Adrenal gland (tissue), 12 donors: ENCODE results near the gene MYRFL. TPM values are rescaled to one million over a fixed set of nuclear protein-coding genes. Genes with fewer than 3 reads are reported as not detected.

Source experiments
- DNase-seq, 7 donors: peaks; one replicate each; pipeline ENCODE4 v3.0.0-alpha.2; 2019 to 2020
- H3K27ac ChIP-seq, 5 donors: fragments of 200-600 bp; sonication (generic) in 4 of 5; 1 replicate in 3 of 5; 2 replicates in 2 of 5; pipeline versions ENCODE4 v1.5.1 to v1.8.0; 2016 to 2020; ENCODE audit warnings: mild to moderate bottlenecking in 1 of 5
- H3K27me3 ChIP-seq: fragments of 200-600 bp; 2 replicates; pipeline ENCODE4 v1.8.0; 2021
- H3K36me3 ChIP-seq, 2 donors: fragments of 200-600 bp; replicated peaks in 1 of 2; 1 replicate in 1 of 2; 2 replicates in 1 of 2; pipeline versions ENCODE4 v1.5.1 to v1.8.0; 2018 to 2022
- H3K4me1 ChIP-seq, 2 donors: fragments of 200-600 bp; replicated peaks in 1 of 2; 1 replicate in 1 of 2; 2 replicates in 1 of 2; pipeline versions ENCODE4 v1.5.1 to v1.8.0; 2018 to 2021
- H3K4me3 ChIP-seq, 4 donors: fragments of 200-600 bp; sonication (generic) in 3 of 4; one replicate each; pipeline ENCODE4 v1.5.1; 2016 to 2018
- H3K9me3 ChIP-seq, 3 donors: fragments of 200-600 bp; sonication (generic) in 1 of 3; replicated peaks in 1 of 3; 1 replicate in 2 of 3; 2 replicates in 1 of 3; pipeline versions ENCODE4 v1.5.1 to v1.8.0; 2016 to 2021
- POLR2A ChIP-seq, 2 donors: fragments of 450-650 bp; IDR thresholded peaks; one replicate each; pipeline ENCODE4 v1.6.1; 2017; ENCODE audit warnings: antibody characterized with exemption in 2 of 2, mild to moderate bottlenecking in 2 of 2, moderate library complexity in 1 of 2
- WGBS, 4 donors: extraction: QIAGEN DNeasy Blood & Tissue Kit in 2 of 4; methylation state at CpG; one replicate each; pipeline versions ENCODE4 v1.1.5 to v1.1.7; 2013 to 2017; 5-methylcytosine and 5-hydroxymethylcytosine counted together
- intact Hi-C, 2 donors: fragments of 100-400 bp; cut with DNase I; formaldehyde crosslinking; loops; one replicate each; pipeline versions ENCODE4 v1.14.1 to v1.15.0; 2022 to 2023
- polyA plus RNA-seq, 3 donors: library from polyadenylated mRNA; stranded (reverse); fragments of 200-250 nt in 2 of 3; fragments of 350-450 nt in 1 of 3; fragmentation: Illumina TruSeq in 1 of 3; extraction: RNeasy Lipid Tissue Mini Kit (QIAGEN cat#74804) in 1 of 3; gene quantifications; one replicate each; pipeline ENCODE4 v1.2.3, GENCODE V29; 2013 to 2014
- total RNA-seq, 9 donors: library from RNA; depleted of rRNA in 4 of 9; stranded (reverse); fragments of >200 nt in 4 of 9; fragments of 120-200 nt in 1 of 9; fragmentation: NEBNext Ultra II Directional in 1 of 9; extraction: Animal tissue kit (Norgen Biotek cat#: 25700) in 1 of 9; gene quantifications; one replicate each; pipeline versions ENCODE4 v1.1.0 to v1.2.4, GENCODE V29; 2013 to 2023
- TF ChIP-seq, protein P1 (sequence below), 6 experiments: fragments of 450-650 bp in 4 of 6; fragments of 200-600 bp in 2 of 6; sonication (generic) in 1 of 6; IDR thresholded peaks; 1 replicate in 5 of 6; 2 replicates in 1 of 6; pipeline versions ENCODE4 v1.5.1 to v1.8.0; 2016 to 2021; ENCODE audit warnings: antibody characterized with exemption in 6 of 6, mild to moderate bottlenecking in 2 of 6, moderate library complexity in 1 of 6
- donor health status: healthy with polysubstance abuse.
- donor health status: Bipolar disorder and iron deficiency.
- donor health status: DM: yes; HTN: yes; CAD: no.
- donor health status: DM: no; HTN: no; CAD: no.
- donor health status: DM: no; HTN: no; CAD: no.
- donor health status: DM: yes; HTN: yes; CAD: no.

The MYRFL gene
- total and polyA plus RNA-seq, 12 donors, result 0.07 to 1.00 (median 0.30) TPM

GRCh38 chr12:69998011-69998410, 173.0 kb downstream of the MYRFL start:
- DNase-seq, result no peak
- Histone ChIP-seq H3K36me3 (no peaks in the 10 kb centered on the region), H3K27me3 (no peaks in the 10 kb centered on the region), H3K27ac (no peak overlapping the region), H3K4me1 (no peaks in the 10 kb centered on the region), H3K4me3 (no peak overlapping the region), H3K9me3 (no peaks in the 10 kb centered on the region)
- intact Hi-C loops, result no loop called here
- no peak for TF ChIP-seq POLR2A (IDR thresholded peaks at IDR 0.05)
- TF ChIP-seq, protein P1, sequence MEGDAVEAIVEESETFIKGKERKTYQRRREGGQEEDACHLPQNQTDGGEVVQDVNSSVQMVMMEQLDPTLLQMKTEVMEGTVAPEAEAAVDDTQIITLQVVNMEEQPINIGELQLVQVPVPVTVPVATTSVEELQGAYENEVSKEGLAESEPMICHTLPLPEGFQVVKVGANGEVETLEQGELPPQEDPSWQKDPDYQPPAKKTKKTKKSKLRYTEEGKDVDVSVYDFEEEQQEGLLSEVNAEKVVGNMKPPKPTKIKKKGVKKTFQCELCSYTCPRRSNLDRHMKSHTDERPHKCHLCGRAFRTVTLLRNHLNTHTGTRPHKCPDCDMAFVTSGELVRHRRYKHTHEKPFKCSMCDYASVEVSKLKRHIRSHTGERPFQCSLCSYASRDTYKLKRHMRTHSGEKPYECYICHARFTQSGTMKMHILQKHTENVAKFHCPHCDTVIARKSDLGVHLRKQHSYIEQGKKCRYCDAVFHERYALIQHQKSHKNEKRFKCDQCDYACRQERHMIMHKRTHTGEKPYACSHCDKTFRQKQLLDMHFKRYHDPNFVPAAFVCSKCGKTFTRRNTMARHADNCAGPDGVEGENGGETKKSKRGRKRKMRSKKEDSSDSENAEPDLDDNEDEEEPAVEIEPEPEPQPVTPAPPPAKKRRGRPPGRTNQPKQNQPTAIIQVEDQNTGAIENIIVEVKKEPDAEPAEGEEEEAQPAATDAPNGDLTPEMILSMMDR (IDR thresholded peaks at IDR 0.05), result no peak
- WGBS, 4 donors, result 90 to 96% (median 95%) methylated on average over 11 of the region's 11 CpGs

GRCh38 chr12:69998922-69999321, 173.9 kb downstream of the MYRFL start:
- no peak for TF ChIP-seq POLR2A (IDR thresholded peaks at IDR 0.05)
- TF ChIP-seq, protein P1 (IDR thresholded peaks at IDR 0.05), result no peak
- no peaks in the 10 kb centered on the region for H3K4me1 ChIP-seq
- H3K27me3 ChIP-seq, result no peaks in the 10 kb centered on the region
- intact Hi-C loops, result no loop called here
- no peaks in the 10 kb centered on the region for H3K9me3 ChIP-seq
- WGBS, 4 donors, result 92 to 98% (median 96%) methylated on average over 2 of the region's 2 CpGs
- H3K27ac ChIP-seq, result no peak overlapping the region
- H3K36me3 ChIP-seq, result no peaks in the 10 kb centered on the region
- no peak overlapping the region for H3K4me3 ChIP-seq
- DNase-seq, result no peak

- H3K9me3 ChIP-seq, result no peaks in the 10 kb centered on the region
- H3K27ac ChIP-seq, result no peak overlapping the region
- DNase-seq, result no peak
- TF ChIP-seq POLR2A (IDR thresholded peaks at IDR 0.05), result no peak
- TF ChIP-seq, protein P1 (IDR thresholded peaks at IDR 0.05), result no peak
- H3K4me3 ChIP-seq, result no peak overlapping the region
- no peaks in the 10 kb centered on the region for H3K4me1 ChIP-seq
- no peaks in the 10 kb centered on the region for H3K36me3 ChIP-seq
- H3K27me3 ChIP-seq, result no peaks in the 10 kb centered on the region
- 82 to 89% (median 87%) methylated on average over 3 of the region's 3 CpGs for WGBS, 4 donors
- intact Hi-C loops, result no loop called here
Observed at GRCh38 chr12:69999561-69999960, 174.5 kb downstream of the MYRFL start.

GRCh38 chr12:70002097-70002911, 177.3 kb downstream of the MYRFL start:
- H3K4me3 ChIP-seq, result no peak overlapping the region
- WGBS, 4 donors, result 64 to 79% (median 72%) methylated on average over 2 to 3 of the region's 3 CpGs
- TF ChIP-seq, protein P1 (IDR thresholded peaks at IDR 0.05), result no peak
- no peak for TF ChIP-seq POLR2A (IDR thresholded peaks at IDR 0.05)
- no peaks in the 10 kb centered on the region for H3K27me3 ChIP-seq
- no peaks in the 10 kb centered on the region for H3K36me3 ChIP-seq
- intact Hi-C loops, result no loop called here
- H3K9me3 ChIP-seq, result no peaks in the 10 kb centered on the region
- H3K27ac ChIP-seq, result no peak overlapping the region
- H3K4me1 ChIP-seq, result no peaks in the 10 kb centered on the region
- no peak for DNase-seq
